Activated naive CD4-positive, alpha-beta T cell treated with anti-CD3 and anti-CD28 coated beads for 36 hours (primary cell): ENCODE measurements around the gene WSCD2. TPM values are rescaled to one million over a fixed set of nuclear protein-coding genes. Genes with fewer than 3 reads are reported as not detected.

Experiments
- CTCF ChIA-PET: fragments of 350-600 bp; sonication (Branson Sonifier 250); formaldehyde crosslinking; loops from one replicate; lab custom pipeline; 2021; ENCODE audit warnings: antibody characterized with exemption; lab: Charles Lee
- DNase-seq: peaks from one replicate; pipeline ENCODE4 v3.0.0-alpha.2; 2020
- H3K27ac Mint-ChIP-seq: one replicate; pipeline ENCODE4 v1.8.0; 2021; ENCODE audit warnings: mild to moderate bottlenecking, mixed read lengths
- H3K27me3 Mint-ChIP-seq: one replicate; pipeline ENCODE4 v1.8.0; 2021; ENCODE audit warnings: low read depth, mixed read lengths
- H3K36me3 Mint-ChIP-seq: one replicate; pipeline ENCODE4 v1.8.0; 2021; ENCODE audit warnings: low read depth, mixed read lengths
- H3K4me1 Mint-ChIP-seq: one replicate; pipeline ENCODE4 v1.8.0; 2021; ENCODE audit warnings: low read depth, mixed read lengths
- H3K4me3 Mint-ChIP-seq: one replicate; pipeline ENCODE4 v1.8.0; 2021; ENCODE audit warnings: mild to moderate bottlenecking, moderate library complexity, mixed read lengths
- H3K9me3 Mint-ChIP-seq: one replicate; pipeline ENCODE4 v1.8.0; 2021; ENCODE audit warnings: mixed read lengths
- intact Hi-C: fragments of 100-400 bp; cut with micrococcal nuclease; formaldehyde crosslinking; loops from one replicate; pipeline ENCODE4 v1.15.1; 2023
- total RNA-seq, 2 experiments: library from RNA; stranded (reverse); gene quantifications; one replicate each; pipeline ENCODE4 v1.2.3, GENCODE V29; 2021

Gene WSCD2
- total RNA-seq, 2 experiments from 2014 or later, result not detected

- H3K9me3 Mint-ChIP-seq, result no peaks in the 10 kb centered on the region
- H3K27ac Mint-ChIP-seq, result no peak overlapping the region
- peaks cover 7% of the 10 kb centered on the region for H3K27me3 Mint-ChIP-seq
- no peak for DNase-seq
- H3K36me3 Mint-ChIP-seq, result no peaks in the 10 kb centered on the region
- CTCF ChIA-PET, result no interaction called here
- intact Hi-C loops, result no loop called here
- no peaks in the 10 kb centered on the region for H3K4me1 Mint-ChIP-seq
- H3K4me3 Mint-ChIP-seq, result no peak overlapping the region
These were observed 6.5 kb downstream of the WSCD2 start for GRCh38 chr12:108135627-108136026.

DNA sequence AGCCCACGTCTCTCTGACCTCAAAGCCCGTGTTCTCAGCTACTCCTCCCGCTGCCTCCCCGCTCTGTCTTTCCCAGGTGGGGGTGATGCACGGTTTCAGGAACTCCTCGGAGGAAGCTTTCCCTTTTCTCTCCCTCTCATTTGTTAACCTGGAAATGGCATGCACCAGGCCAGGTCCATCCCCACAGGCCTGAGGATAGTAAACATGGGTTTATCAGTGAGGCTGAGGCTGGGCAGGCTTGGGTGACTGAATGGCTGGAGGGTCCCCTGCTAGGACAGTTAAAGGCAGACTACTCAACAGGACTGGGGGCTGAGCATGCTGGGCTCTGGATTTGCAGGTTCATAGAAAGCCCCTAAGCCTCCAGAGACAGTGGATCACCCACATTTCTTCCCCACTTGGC, 7.6 kb downstream of the WSCD2 start:
- peaks cover 7% of the 10 kb centered on the region for H3K27me3 Mint-ChIP-seq
- DNase-seq, result no peak
- no peak overlapping the region for H3K27ac Mint-ChIP-seq
- no peak overlapping the region for H3K4me3 Mint-ChIP-seq
- H3K9me3 Mint-ChIP-seq, result no peaks in the 10 kb centered on the region
- H3K4me1 Mint-ChIP-seq, result no peaks in the 10 kb centered on the region
- H3K36me3 Mint-ChIP-seq, result no peaks in the 10 kb centered on the region
- intact Hi-C loops, result no loop called here
- CTCF ChIA-PET, result no interaction called here

GRCh38 chr12:108139454-108139853, 10.4 kb downstream of the WSCD2 start:
- DNase-seq, result no peak
- intact Hi-C loops, result no loop called here
- no peaks in the 10 kb centered on the region for H3K36me3 Mint-ChIP-seq
- peaks cover 3% of the 10 kb centered on the region for H3K27me3 Mint-ChIP-seq
- no peaks in the 10 kb centered on the region for H3K4me1 Mint-ChIP-seq
- no peak overlapping the region for H3K4me3 Mint-ChIP-seq
- no peaks in the 10 kb centered on the region for H3K9me3 Mint-ChIP-seq
- no peak overlapping the region for H3K27ac Mint-ChIP-seq
- CTCF ChIA-PET, result interaction anchor here (0.5 kb wide), 1 partner anchor 33 kb away, joined by 3 read pairs; no protein-coding TSS in a partner anchor

GRCh38 chr12:108140501-108140900, 11.4 kb downstream of the WSCD2 start:
- H3K9me3 Mint-ChIP-seq, result no peaks in the 10 kb centered on the region
- H3K4me3 Mint-ChIP-seq, result no peak overlapping the region
- DNase-seq, result no peak
- H3K4me1 Mint-ChIP-seq, result no peaks in the 10 kb centered on the region
- no peak overlapping the region for H3K27ac Mint-ChIP-seq
- H3K27me3 Mint-ChIP-seq, result peaks cover 9% of the 10 kb centered on the region
- no peaks in the 10 kb centered on the region for H3K36me3 Mint-ChIP-seq
- intact Hi-C loops, result no loop called here
- CTCF ChIA-PET, result no interaction called here

GRCh38 chr12:108141600-108142130, 12.6 kb downstream of the WSCD2 start:
- no peaks in the 10 kb centered on the region for H3K4me1 Mint-ChIP-seq
- no peaks in the 10 kb centered on the region for H3K36me3 Mint-ChIP-seq
- no peak overlapping the region for H3K27ac Mint-ChIP-seq
- H3K27me3 Mint-ChIP-seq, result peaks cover 14% of the 10 kb centered on the region
- no peak overlapping the region for H3K4me3 Mint-ChIP-seq
- H3K9me3 Mint-ChIP-seq, result no peaks in the 10 kb centered on the region
- no peak for DNase-seq
- intact Hi-C loops, result no loop called here
- CTCF ChIA-PET, result no interaction called here

GRCh38 chr12:108143144-108143543, 14.1 kb downstream of the WSCD2 start:
- Mint-ChIP-seq H3K27ac (no peak overlapping the region), H3K4me3 (no peak overlapping the region)

DNA sequence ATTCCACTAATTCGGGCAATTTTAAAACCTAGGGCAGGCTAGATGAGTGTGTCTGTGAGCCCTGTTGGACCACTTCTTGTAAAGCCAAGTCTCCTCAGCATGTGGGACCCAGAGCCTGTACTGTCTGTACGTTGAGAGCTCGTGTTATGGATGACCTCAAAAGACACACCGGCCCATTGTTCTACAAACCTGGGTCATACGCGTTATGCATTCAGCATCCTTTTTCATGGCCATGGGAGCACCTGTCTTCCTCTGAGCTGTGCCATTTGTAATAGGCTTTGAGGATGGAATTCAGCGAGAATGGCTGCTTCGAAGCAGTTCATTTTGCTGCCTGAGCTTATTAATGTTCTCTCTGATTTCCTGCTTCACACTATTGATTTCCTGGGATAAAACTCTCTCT, 15.0 kb downstream of the WSCD2 start:
- H3K36me3 Mint-ChIP-seq, result no peaks in the 10 kb centered on the region
- no peak overlapping the region for H3K27ac Mint-ChIP-seq
- H3K27me3 Mint-ChIP-seq, result peaks cover 14% of the 10 kb centered on the region
- no peak overlapping the region for H3K4me3 Mint-ChIP-seq
- no peak for DNase-seq
- H3K4me1 Mint-ChIP-seq, result no peaks in the 10 kb centered on the region
- intact Hi-C loops, result no loop called here
- CTCF ChIA-PET, result no interaction called here
- H3K9me3 Mint-ChIP-seq, result no peaks in the 10 kb centered on the region

More at GRCh38 chr12:108143144-108143543, 14.1 kb downstream of the WSCD2 start:
- Mint-ChIP-seq H3K36me3 (no peaks in the 10 kb centered on the region), H3K27me3 (peaks cover 14% of the 10 kb centered on the region), H3K4me1 (no peaks in the 10 kb centered on the region), H3K9me3 (no peaks in the 10 kb centered on the region)
- CTCF ChIA-PET, result no interaction called here
- DNase-seq, result no peak
- intact Hi-C loops, result no loop called here

DNA sequence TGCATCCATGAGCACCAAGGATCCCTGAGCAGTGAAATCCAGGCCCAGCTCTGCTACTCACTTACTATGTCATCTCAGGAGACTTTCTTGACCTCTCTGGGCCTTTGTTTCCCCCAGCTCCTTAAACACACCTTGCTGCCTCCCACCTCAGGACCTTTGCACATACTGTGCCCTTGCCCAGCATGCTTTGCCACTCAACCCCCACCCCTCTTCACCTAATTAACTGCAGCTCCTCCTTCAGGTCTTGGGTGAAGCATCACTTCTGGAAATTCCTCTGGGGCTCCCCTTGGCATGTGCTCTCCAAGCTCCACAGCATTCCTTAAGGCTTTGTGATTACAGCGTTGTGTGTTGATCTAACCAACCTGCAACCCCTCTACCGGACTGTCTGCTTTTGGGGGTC, 15.9 kb downstream of the WSCD2 start:
- intact Hi-C loops, result no loop called here
- H3K36me3 Mint-ChIP-seq, result no peaks in the 10 kb centered on the region
- CTCF ChIA-PET, result no interaction called here

DNA sequence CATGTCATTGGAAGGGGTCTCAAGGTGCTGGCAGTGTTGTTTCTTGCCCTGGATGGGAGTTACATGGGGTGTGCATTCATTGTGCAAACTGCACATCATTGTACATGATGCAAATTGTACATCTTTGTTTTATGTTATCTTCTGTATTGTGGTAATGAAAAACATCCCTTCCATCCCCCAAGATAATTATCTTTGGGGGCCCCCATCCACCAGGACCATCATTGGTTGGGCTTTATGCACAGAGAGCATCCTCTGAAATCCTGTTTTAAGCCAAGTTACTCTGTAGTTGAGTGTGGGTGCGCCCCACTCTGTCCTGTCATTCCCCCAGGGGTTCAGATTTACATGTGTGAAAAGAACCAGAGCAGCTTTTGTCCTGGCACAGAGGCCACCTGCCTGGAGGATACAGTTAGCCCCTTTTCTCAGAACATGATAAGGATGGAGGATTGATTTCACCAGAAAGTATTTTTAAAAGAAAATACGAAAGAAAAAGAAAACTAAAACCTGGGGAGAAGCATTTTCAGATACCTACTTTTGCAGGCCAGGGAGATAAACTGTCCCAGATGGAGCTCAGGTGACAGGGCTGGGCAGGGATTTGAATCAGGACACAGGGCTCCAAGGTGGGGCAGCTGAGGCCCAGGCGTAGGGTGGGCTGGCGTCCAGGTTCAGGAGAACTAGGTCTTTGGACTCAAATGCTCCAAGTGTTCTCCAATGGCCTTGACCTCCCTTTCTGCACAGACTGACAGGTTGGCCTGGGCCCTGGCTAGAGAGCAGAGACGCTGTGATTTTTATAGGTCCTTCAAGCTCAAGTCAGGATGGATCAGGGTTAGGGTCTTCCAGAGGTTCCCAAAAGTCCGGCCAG, 17.2 kb downstream of the WSCD2 start:
- Mint-ChIP-seq H3K4me3 (no peak overlapping the region), H3K27me3 (peaks cover 22% of the 10 kb centered on the region), H3K9me3 (no peaks in the 10 kb centered on the region), H3K36me3 (no peaks in the 10 kb centered on the region), H3K4me1 (no peaks in the 10 kb centered on the region), H3K27ac (no peak overlapping the region)
- DNase-seq, result no peak
- CTCF ChIA-PET, result no interaction called here
- intact Hi-C loops, result no loop called here

More for the DNA sequence above, 15.9 kb downstream of the WSCD2 start:
- no peak overlapping the region for H3K4me3 Mint-ChIP-seq
- no peak for DNase-seq
- no peaks in the 10 kb centered on the region for H3K9me3 Mint-ChIP-seq
- no peaks in the 10 kb centered on the region for H3K4me1 Mint-ChIP-seq
- H3K27ac Mint-ChIP-seq, result no peak overlapping the region
- H3K27me3 Mint-ChIP-seq, result peaks cover 14% of the 10 kb centered on the region

DNA sequence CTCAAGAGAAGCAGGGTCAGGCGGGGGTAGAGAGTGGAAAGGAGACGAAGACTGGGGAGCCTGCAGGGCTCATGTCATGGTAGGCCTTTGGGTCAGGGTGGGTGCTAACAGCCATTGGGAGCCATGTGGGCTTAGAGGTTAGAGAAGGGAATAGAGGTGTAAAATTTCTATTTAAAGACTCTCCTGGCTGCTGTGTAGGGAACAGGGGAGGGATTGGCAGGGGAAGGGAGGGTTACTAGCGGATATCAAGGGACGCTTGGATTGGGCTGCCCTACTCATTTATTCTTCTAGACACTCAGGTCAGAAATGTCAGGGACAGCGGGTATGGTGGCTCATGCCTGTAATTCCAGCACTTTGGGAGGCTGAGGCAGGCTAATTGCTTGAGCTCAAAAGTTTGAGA, 18.2 kb downstream of the WSCD2 start:
- no peak for DNase-seq
- no peaks in the 10 kb centered on the region for H3K36me3 Mint-ChIP-seq
- H3K4me1 Mint-ChIP-seq, result no peaks in the 10 kb centered on the region
- H3K27ac Mint-ChIP-seq, result no peak overlapping the region
- intact Hi-C loops, result no loop called here
- no peak overlapping the region for H3K4me3 Mint-ChIP-seq
- H3K27me3 Mint-ChIP-seq, result peaks cover 22% of the 10 kb centered on the region
- no peaks in the 10 kb centered on the region for H3K9me3 Mint-ChIP-seq
- CTCF ChIA-PET, result no interaction called here

GRCh38 chr12:108148521-108149074, 19.5 kb downstream of the WSCD2 start:
- no peak for DNase-seq
- no peak overlapping the region for H3K4me3 Mint-ChIP-seq
- intact Hi-C loops, result no loop called here
- CTCF ChIA-PET, result no interaction called here
- H3K9me3 Mint-ChIP-seq, result peaks cover 2% of the 10 kb centered on the region
- no peaks in the 10 kb centered on the region for H3K36me3 Mint-ChIP-seq
- no peaks in the 10 kb centered on the region for H3K4me1 Mint-ChIP-seq
- no peak overlapping the region for H3K27ac Mint-ChIP-seq
- peaks cover 22% of the 10 kb centered on the region for H3K27me3 Mint-ChIP-seq

DNA sequence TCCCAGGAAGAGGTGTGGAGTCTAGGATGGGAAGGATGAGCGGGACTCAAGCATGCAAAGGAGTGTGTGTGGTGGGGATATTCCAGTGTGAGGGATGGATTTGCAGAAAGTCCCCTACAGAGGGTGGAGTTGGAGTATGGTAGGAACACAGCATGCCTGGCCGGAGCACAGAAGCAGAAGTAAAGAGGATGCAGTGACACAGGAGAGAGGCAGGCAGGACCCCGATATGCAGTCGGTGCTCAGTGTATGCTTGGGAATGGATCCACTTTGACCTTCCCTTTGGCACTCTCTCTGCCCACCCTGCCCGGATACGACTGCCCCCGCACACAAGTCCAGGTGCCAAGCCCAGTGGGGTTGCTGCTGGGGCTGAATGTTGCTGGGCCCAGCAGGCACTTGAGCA, 21.3 kb downstream of the WSCD2 start:
- H3K36me3 Mint-ChIP-seq, result no peaks in the 10 kb centered on the region
- CTCF ChIA-PET, result no interaction called here
- peaks cover 13% of the 10 kb centered on the region for H3K27me3 Mint-ChIP-seq
- no peaks in the 10 kb centered on the region for H3K4me1 Mint-ChIP-seq
- DNase-seq, result no peak
- intact Hi-C loops, result no loop called here
- H3K9me3 Mint-ChIP-seq, result peaks cover 5% of the 10 kb centered on the region
- no peak overlapping the region for H3K4me3 Mint-ChIP-seq
- H3K27ac Mint-ChIP-seq, result no peak overlapping the region
